Hepatocyte (in vitro differentiated cells): ENCODE results near the gene SEMA3A. TPM values are rescaled to one million over a fixed set of nuclear protein-coding genes. Genes with fewer than 3 reads are reported as not detected.

Source experiments
- DNase-seq: peaks from one replicate; pipeline ENCODE4 v3.0.0-alpha.2; 2016; ENCODE audit warnings: low spot score
- H2AFZ ChIP-seq: fragments of 200-600 bp; sonication (generic); 2 replicates; pipeline ENCODE4 v1.6.0; 2016; ENCODE audit warnings: antibody characterized with exemption, mild to moderate bottlenecking
- H3K27ac ChIP-seq: fragments of 200-600 bp; sonication (generic); 2 replicates; pipeline ENCODE4 v1.5.1; 2016; ENCODE audit warnings: mild to moderate bottlenecking
- H3K27me3 ChIP-seq: fragments of 200-600 bp; sonication (generic); 2 replicates; pipeline ENCODE4 v1.6.1; 2016
- H3K36me3 ChIP-seq: fragments of 200-600 bp; sonication (generic); replicated peaks from 2 replicates; pipeline ENCODE4 v1.5.1; 2016; ENCODE audit warnings: low read depth; ENCODE audit not compliant: insufficient read depth
- H3K4me1 ChIP-seq: fragments of 200-600 bp; sonication (generic); 2 replicates; pipeline ENCODE4 v1.5.1; 2016; ENCODE audit warnings: mild to moderate bottlenecking, moderate library complexity; ENCODE audit not compliant: insufficient read depth
- H3K4me2 ChIP-seq: fragments of 200-600 bp; sonication (generic); 2 replicates; pipeline ENCODE4 v1.6.0; 2016
- H3K4me3 ChIP-seq: fragments of 200-600 bp; sonication (generic); 2 replicates; pipeline ENCODE4 v1.5.1; 2016; ENCODE audit warnings: mild to moderate bottlenecking
- H3K79me2 ChIP-seq: fragments of 200-600 bp; sonication (generic); 2 replicates; pipeline ENCODE4 v1.6.0; 2017; ENCODE audit warnings: mild to moderate bottlenecking
- H3K9me2 ChIP-seq: fragments of 200-600 bp; sonication (generic); replicated peaks from 2 replicates; pipeline ENCODE4 v1.6.0; 2017; ENCODE audit warnings: mild to moderate bottlenecking; ENCODE audit not compliant: insufficient read depth
- H3K9me3 ChIP-seq: fragments of 200-600 bp; sonication (generic); 2 replicates; pipeline ENCODE4 v1.5.1; 2016; ENCODE audit warnings: low read depth, mild to moderate bottlenecking
- H4K20me1 ChIP-seq: fragments of 200-600 bp; sonication (generic); 2 replicates; pipeline ENCODE4 v1.6.0; 2016; ENCODE audit warnings: mild to moderate bottlenecking; ENCODE audit not compliant: insufficient read depth, poor library complexity, severe bottlenecking
- CTCF ChIP-seq: fragments of 200-600 bp; sonication (generic); IDR thresholded peaks from 2 replicates; pipeline ENCODE4 v1.5.1; 2016; ENCODE audit warnings: antibody characterized with exemption, mild to moderate bottlenecking; ENCODE audit not compliant: poor library complexity
- EZH2 ChIP-seq: fragments of 200-600 bp; sonication (generic); IDR thresholded peaks from 2 replicates; pipeline ENCODE4 v1.6.1; 2016; ENCODE audit warnings: antibody characterized with exemption, mild to moderate bottlenecking, borderline replicate concordance
- EZH2phosphoT487 ChIP-seq: fragments of 200-600 bp; sonication (generic); IDR thresholded peaks from one replicate; pipeline ENCODE4 v1.6.1; 2018; ENCODE audit warnings: antibody characterized with exemption, mild to moderate bottlenecking, low read depth, moderate library complexity; ENCODE audit not compliant: unreplicated experiment, severe bottlenecking
- WGBS: methylation state at CpG from one replicate; pipeline ENCODE4 v1.1.6; 2016; ENCODE audit warnings: low lambda C conversion rate; ENCODE audit errors: missing lambda C conversion rate; 5-methylcytosine and 5-hydroxymethylcytosine counted together
- polyA plus RNA-seq: library from polyadenylated mRNA; unstranded; fragments of >200 nt; fragmentation: Nextera tagmentation; extraction: Ambion mirVana; gene quantifications from 2 replicates; pipeline ENCODE4 v1.2.1, GENCODE V29; 2016
- total RNA-seq: library from RNA; depleted of rRNA; stranded (reverse); fragments of >200 nt; gene quantifications from 2 replicates; pipeline ENCODE4 v1.2.3, GENCODE V29; 2014

The SEMA3A gene
- total and polyA plus RNA-seq, 2 experiments from 2014 or later: 19.3 to 64.6 TPM

GRCh38 chr7:83941300-83941699 is 253.3 kb downstream of the SEMA3A start:
- H3K79me2 ChIP-seq: no peaks in the 10 kb centered on the region
- H3K4me1 ChIP-seq: no peaks in the 10 kb centered on the region
- no peaks in the 10 kb centered on the region for H3K9me2 ChIP-seq
- WGBS: 85% methylated on average over 4 of the region's 4 CpGs
- H3K4me2 ChIP-seq: no peak overlapping the region
- H3K4me3 ChIP-seq: no peak overlapping the region
- TF ChIP-seq EZH2phosphoT487 (no peak), EZH2 (no peak), CTCF (no peak)
- no peaks in the 10 kb centered on the region for H3K36me3 ChIP-seq
- DNase-seq: no peak
- no peaks in the 10 kb centered on the region for H3K9me3 ChIP-seq
- no peaks in the 10 kb centered on the region for H3K27me3 ChIP-seq
- H4K20me1 ChIP-seq: no peaks in the 10 kb centered on the region
- H3K27ac ChIP-seq: no peak overlapping the region
- H2AFZ ChIP-seq: no peak overlapping the region

GRCh38 chr7:83937930-83938329 is 256.7 kb downstream of the SEMA3A start:
- TF ChIP-seq EZH2 (no peak), EZH2phosphoT487 (no peak), CTCF (no peak)
- Histone ChIP-seq H3K79me2 (no peaks in the 10 kb centered on the region), H3K4me2 (no peak overlapping the region), H3K9me3 (no peaks in the 10 kb centered on the region), H3K27me3 (no peaks in the 10 kb centered on the region), H3K9me2 (no peaks in the 10 kb centered on the region), H3K36me3 (no peaks in the 10 kb centered on the region), H4K20me1 (no peaks in the 10 kb centered on the region), H3K4me1 (no peaks in the 10 kb centered on the region), H3K27ac (no peak overlapping the region), H3K4me3 (no peak overlapping the region), H2AFZ (no peak overlapping the region)
- DNase-seq: no peak
- WGBS: 95% methylated on average over 8 of the region's 8 CpGs

GRCh38 chr7:83936056-83936708 is 258.4 kb downstream of the SEMA3A start:
- 44% methylated on average over 5 of the region's 5 CpGs for WGBS

More at GRCh38 chr7:83936056-83936708, 258.4 kb downstream of the SEMA3A start:
- no peaks in the 10 kb centered on the region for H3K79me2 ChIP-seq
- H3K4me1 ChIP-seq: no peaks in the 10 kb centered on the region
- no peaks in the 10 kb centered on the region for H3K9me2 ChIP-seq
- TF ChIP-seq EZH2 (no peak), EZH2phosphoT487 (no peak), CTCF (peak; percentile 97)
- H3K27me3 ChIP-seq: no peaks in the 10 kb centered on the region
- H3K36me3 ChIP-seq: no peaks in the 10 kb centered on the region
- H4K20me1 ChIP-seq: no peaks in the 10 kb centered on the region
- H2AFZ ChIP-seq: no peak overlapping the region
- H3K27ac ChIP-seq: no peak overlapping the region
- DNase-seq: peak; percentile 82
- H3K4me3 ChIP-seq: no peak overlapping the region
- no peak overlapping the region for H3K4me2 ChIP-seq
- H3K9me3 ChIP-seq: no peaks in the 10 kb centered on the region
